ENCODE results near the gene RAB11FIP3. TPM values are rescaled to one million over a fixed set of nuclear protein-coding genes. Genes with fewer than 3 reads are reported as not detected.

The RAB11FIP3 gene
- total and polyA plus RNA-seq, 8 donors, result 22.0 to 67.4 (median 33.2) TPM

DNA sequence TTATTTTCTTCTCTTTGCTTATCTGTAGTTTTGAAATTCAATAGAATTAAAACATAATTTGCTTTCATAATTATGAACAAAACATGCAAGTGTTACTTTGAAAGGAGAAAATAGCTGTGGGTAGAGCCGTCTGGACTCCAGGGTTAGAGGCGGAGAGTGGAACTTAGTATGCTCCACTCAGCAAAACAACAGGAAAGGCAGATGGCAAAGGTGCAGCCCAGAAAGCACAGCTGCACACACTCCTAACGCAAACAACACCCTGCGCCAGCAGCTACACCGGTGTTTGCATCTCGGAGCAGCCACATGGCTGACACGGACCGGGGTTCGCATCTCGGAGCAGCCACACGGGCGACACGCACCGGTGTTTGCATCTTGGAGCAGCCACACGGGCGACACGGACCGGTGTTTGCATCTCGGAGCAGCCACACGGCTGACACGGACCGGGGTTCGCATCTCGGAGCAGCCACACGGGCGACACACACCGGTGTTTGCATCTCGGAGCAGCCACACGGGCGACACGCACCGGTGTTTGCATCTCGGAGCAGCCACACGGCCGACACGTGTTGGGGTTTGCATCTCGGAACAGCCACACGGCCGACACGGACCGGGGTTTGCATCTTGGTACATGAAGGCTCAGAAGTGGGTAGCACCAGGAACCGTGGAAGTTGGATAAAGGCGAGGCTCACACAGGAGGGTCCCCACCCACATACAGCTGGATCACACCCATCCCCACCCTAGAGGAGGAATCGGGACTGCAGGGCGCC, 89.9 kb downstream of the RAB11FIP3 start:
- intact Hi-C loops (cut with DNase I), result no loop called here
- TF ChIP-seq, protein P1, sequence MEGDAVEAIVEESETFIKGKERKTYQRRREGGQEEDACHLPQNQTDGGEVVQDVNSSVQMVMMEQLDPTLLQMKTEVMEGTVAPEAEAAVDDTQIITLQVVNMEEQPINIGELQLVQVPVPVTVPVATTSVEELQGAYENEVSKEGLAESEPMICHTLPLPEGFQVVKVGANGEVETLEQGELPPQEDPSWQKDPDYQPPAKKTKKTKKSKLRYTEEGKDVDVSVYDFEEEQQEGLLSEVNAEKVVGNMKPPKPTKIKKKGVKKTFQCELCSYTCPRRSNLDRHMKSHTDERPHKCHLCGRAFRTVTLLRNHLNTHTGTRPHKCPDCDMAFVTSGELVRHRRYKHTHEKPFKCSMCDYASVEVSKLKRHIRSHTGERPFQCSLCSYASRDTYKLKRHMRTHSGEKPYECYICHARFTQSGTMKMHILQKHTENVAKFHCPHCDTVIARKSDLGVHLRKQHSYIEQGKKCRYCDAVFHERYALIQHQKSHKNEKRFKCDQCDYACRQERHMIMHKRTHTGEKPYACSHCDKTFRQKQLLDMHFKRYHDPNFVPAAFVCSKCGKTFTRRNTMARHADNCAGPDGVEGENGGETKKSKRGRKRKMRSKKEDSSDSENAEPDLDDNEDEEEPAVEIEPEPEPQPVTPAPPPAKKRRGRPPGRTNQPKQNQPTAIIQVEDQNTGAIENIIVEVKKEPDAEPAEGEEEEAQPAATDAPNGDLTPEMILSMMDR (IDR thresholded peaks at IDR 0.05), result no peak
- DNase-seq (peak in 1 of 6 donors; percentile 60), FAIRE-seq (no peak), ATAC-seq (peak in 3 of 4 donors; percentile 23 to 69 (median 57))
- Histone ChIP-seq H3K4me3 (no peak overlapping the region), H3K9me3 (no peaks in the 10 kb centered on the region), H3K36me3 (peaks cover 0 to 16% (median 12%) of the 10 kb centered on the region in 3 donors), H3K27ac (no peak overlapping the region), H3K27me3 (no peaks in the 10 kb centered on the region), H3K4me1 (no peaks in the 10 kb centered on the region)
- 90 to 93% methylated on average over 45 of the region's 45 CpGs for WGBS, 2 donors

DNA sequence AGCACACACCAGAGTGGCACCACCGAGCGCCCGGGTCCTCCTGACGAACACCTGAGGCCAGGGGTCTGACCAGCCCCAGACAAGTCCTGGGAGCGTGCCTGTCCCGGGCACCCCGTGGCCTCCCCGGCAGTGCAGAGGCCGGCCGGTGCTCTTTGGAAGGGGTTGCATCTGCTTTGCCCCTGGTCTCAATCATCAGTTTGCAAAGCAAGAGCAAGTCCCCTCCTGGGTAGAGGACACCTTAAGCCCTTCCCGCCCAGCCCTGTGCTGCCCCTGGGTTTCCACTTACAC, 90.4 kb downstream of the RAB11FIP3 start:
- no peak for FAIRE-seq
- intact Hi-C loops (cut with DNase I), result no loop called here
- WGBS, 2 donors, result 95 to 96% methylated on average over 11 of the region's 11 CpGs
- no peaks in the 10 kb centered on the region for H3K4me1 ChIP-seq
- H3K9me3 ChIP-seq, result no peaks in the 10 kb centered on the region
- no peaks in the 10 kb centered on the region for H3K27me3 ChIP-seq
- no peak for DNase-seq
- no peak overlapping the region for H3K4me3 ChIP-seq
- no peak for ATAC-seq
- H3K36me3 ChIP-seq, result peaks cover 0 to 20% (median 18%) of the 10 kb centered on the region in 3 donors
- H3K27ac ChIP-seq, result no peak overlapping the region
- TF ChIP-seq, protein P1 (IDR thresholded peaks at IDR 0.05), result no peak

DNA sequence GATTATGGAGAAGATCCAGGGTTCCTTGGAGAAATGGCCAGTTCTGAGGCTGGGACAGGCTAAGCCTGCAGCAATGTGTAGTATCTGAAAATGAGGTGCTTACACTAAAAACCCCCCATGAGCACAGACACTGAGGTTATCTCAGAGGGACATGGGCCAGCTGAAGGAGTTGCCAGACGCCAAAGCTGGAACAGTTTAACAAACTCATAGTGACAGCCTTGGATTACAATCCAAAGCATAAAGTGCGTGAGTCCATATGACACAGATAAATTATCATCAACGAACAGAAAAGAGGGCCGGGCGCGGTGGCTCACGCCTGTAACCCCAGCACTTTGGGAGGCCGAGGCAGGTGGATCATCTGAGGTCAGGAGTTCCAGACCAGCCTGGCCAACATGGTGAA, 90.9 kb downstream of the RAB11FIP3 start:
- Histone ChIP-seq H3K27ac (no peak overlapping the region), H3K4me3 (no peak overlapping the region), H3K9me3 (no peaks in the 10 kb centered on the region), H3K27me3 (no peaks in the 10 kb centered on the region), H3K36me3 (peaks cover 0 to 20% (median 19%) of the 10 kb centered on the region in 3 donors), H3K4me1 (no peaks in the 10 kb centered on the region)
- TF ChIP-seq, protein P1 (IDR thresholded peaks at IDR 0.05), result no peak
- intact Hi-C loops (cut with DNase I), result no loop called here
- DNase-seq (no peak), FAIRE-seq (no peak), ATAC-seq (no peak)
- WGBS, 2 donors, result 92 to 97% methylated on average over 8 of the region's 8 CpGs

DNA sequence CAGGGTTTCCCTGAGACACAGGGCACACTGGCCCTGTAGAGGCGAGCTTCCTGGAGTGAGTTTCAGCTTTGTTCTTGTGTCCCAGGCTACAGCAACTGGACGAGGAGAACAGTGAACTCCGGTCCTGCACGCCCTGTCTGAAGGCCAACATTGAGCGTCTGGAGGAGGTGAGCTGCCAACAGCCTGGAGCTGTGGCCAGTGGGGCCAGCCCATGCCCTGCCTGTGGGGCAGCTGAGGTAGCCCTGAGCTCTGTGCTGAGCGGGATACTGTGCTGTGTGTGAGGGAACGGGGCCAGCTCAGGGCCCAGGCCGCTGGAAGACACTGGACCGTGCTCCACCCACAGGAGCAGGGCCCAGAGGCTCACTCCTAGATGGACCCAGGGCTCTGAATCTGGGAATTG, 93.4 kb downstream of the RAB11FIP3 start:
- DNase-seq, result peak in 1 of 6 donors; percentile 36

DNA sequence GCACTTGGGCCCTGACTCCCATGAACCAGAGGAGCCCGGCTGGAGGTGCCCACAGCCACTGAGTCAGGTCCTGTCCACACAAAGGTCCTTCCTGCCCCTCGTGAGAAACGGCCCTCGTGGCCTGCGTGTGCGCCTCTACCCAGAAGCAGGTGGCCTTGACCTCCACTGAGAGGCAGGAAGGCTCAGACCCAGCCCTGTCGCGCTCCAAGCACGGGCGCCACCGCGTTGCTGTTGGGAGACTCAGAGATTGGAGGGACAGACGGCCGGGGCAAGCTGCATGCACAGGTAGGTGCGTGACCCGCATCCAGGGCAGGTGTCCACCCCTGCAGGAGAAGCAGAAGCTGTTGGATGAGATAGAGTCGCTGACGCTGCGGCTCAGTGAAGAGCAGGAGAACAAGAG, 94.0 kb downstream of the RAB11FIP3 start:
- Histone ChIP-seq H3K27ac (no peak overlapping the region), H3K4me3 (no peak overlapping the region), H3K36me3 (peaks cover 0 to 20% (median 19%) of the 10 kb centered on the region in 3 donors), H3K9me3 (no peaks in the 10 kb centered on the region), H3K27me3 (no peaks in the 10 kb centered on the region), H3K4me1 (no peaks in the 10 kb centered on the region)
- no peak for FAIRE-seq
- intact Hi-C loops (cut with DNase I), result no loop called here
- ATAC-seq, result no peak
- WGBS, 2 donors, result 87 to 88% methylated on average over 19 of the region's 19 CpGs
- DNase-seq, result no peak
- TF ChIP-seq, protein P1 (IDR thresholded peaks at IDR 0.05), result no peak

More for the DNA sequence above, 93.4 kb downstream of the RAB11FIP3 start:
- no peaks in the 10 kb centered on the region for H3K9me3 ChIP-seq
- H3K36me3 ChIP-seq, result peaks cover 0 to 20% (median 19%) of the 10 kb centered on the region in 3 donors
- H3K4me3 ChIP-seq, result no peak overlapping the region
- H3K27me3 ChIP-seq, result no peaks in the 10 kb centered on the region
- H3K4me1 ChIP-seq, result no peaks in the 10 kb centered on the region
- TF ChIP-seq, protein P1 (IDR thresholded peaks at IDR 0.05), result no peak
- intact Hi-C loops (cut with DNase I), result no loop called here
- 89 to 90% methylated on average over 9 of the region's 9 CpGs for WGBS, 2 donors
- H3K27ac ChIP-seq, result no peak overlapping the region
- FAIRE-seq (no peak), ATAC-seq (no peak)

Data from pancreas (tissue), 10 donors.